RWPE1 (cell line): Measurements from ENCODE around the gene SP3.

Experiments
- CTCF ChIA-PET: fragments of 350-600 bp; sonication (Branson Sonifier 250); formaldehyde crosslinking; extraction: SDS; loops from one replicate; lab custom pipeline; 2021; lab: Yijun Ruan, JAX
- POLR2A ChIA-PET: fragments of 400-600 bp; formaldehyde crosslinking; extraction: SDS; loops from one replicate; lab custom pipeline; 2020; ENCODE audit warnings: antibody characterized with exemption; ENCODE audit not compliant: low non-redundant PET; lab: Yijun Ruan, JAX
- DNase-seq: peaks from one replicate; pipeline ENCODE4 v3.0.0; 2012; ENCODE audit warnings: low spot score
- H3K27ac ChIP-seq: fragments of 450-650 bp; 2 replicates; pipeline ENCODE4 v1.5.1; 2017
- CTCF ChIP-seq: fragments of 450-650 bp; conservative IDR thresholded peaks from 2 replicates; pipeline ENCODE4 v1.5.1; 2017; ENCODE audit warnings: low read depth, mild to moderate bottlenecking

SP3 gene

DNA sequence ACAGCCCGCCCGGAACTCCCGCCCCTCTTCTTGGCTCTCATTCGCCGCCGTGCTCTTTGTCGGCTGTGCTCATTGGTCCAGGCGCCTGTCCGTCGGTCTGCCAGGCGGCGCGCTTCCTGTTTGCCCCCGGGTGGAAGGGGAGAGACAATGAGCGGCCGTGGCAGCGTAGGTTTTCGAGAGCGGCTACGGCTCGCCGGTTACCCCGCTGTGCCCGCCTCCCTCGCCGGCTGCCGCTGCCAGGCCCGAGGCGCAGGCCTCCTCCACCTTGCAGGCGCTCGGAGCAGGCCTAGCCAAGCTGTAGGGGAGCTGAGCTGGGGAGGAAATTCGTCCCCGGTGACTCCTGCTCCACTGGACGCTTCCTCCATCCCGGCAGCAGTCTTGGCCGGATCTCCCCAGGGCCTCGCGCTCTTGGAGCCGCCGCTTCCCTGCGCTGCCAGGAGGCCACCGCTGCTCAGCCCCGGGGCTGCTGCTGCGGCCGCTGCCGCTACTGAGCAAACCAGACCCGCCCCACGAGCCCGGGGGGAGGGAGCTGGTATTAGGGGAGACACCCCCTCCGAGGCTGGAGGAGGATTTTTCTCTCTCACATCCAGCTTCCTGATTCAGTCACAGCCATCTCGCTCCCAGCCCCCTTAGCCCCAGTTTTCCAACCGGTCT, at the start of gene SP3:
SP3 (minus strand) TSS at position 2 of the 654 bp plus-strand sequence. CDS start 202 bp downstream, outside the sequence.
- CTCF ChIA-PET, result interaction anchor here (1.1 kb wide), 1 partner anchor 25 kb away, joined by 3 read pairs; no protein-coding TSS in a partner anchor
- peak; percentile 99 for DNase-seq
- H3K27ac ChIP-seq, result peak within 1 kb of the TSS; percentile 100
- TF ChIP-seq CTCF, result no peak
- POLR2A ChIA-PET, result interaction anchor here (0.6 kb wide), 2 partner anchors 20 to 282 kb away, joined by 3 read pairs; no protein-coding TSS in a partner anchor

GRCh38 chr2:174014699-174015070, 49.5 kb upstream of the SP3 start:
- POLR2A ChIA-PET, result no interaction called here
- no peak overlapping the region for H3K27ac ChIP-seq
- CTCF ChIA-PET, result no interaction called here
- no peak for TF ChIP-seq CTCF
- no peak for DNase-seq

GRCh38 chr2:174014011-174014698, 49.0 kb upstream of the SP3 start:
- no peak overlapping the region for H3K27ac ChIP-seq
- TF ChIP-seq CTCF, result no peak
- ChIA-PET CTCF (no interaction called here), POLR2A (no interaction called here)
- no peak for DNase-seq

DNA sequence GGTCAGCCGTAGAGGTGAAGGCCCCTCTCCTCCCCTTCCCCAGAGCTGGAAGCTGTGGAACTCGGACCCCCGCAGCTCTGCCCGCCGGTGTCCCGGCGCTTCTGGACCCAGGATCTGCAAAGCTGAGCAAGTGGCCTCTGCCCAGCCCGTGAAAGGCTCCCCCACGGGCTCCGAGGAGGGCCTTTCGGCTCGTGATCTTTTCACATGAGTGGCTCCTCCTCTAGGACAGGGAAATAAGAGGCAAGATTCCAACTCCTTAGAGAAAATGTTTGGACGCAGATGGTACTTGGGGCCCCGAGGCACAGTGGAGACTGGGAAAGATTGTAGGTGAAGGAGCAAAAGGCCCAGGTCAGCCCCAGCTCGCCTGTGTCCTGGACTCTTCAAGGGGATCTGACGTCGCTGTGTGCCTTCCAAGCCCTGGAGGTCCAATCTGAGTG, 48.2 kb upstream of the SP3 start:
- DNase-seq, result no peak
- no peak overlapping the region for H3K27ac ChIP-seq
- ChIA-PET CTCF (interaction anchor here (0.6 kb wide), 1 partner anchor 1537 kb away, joined by 3 read pairs; no protein-coding TSS in a partner anchor), POLR2A (no interaction called here)
- TF ChIP-seq CTCF, result no peak

DNA sequence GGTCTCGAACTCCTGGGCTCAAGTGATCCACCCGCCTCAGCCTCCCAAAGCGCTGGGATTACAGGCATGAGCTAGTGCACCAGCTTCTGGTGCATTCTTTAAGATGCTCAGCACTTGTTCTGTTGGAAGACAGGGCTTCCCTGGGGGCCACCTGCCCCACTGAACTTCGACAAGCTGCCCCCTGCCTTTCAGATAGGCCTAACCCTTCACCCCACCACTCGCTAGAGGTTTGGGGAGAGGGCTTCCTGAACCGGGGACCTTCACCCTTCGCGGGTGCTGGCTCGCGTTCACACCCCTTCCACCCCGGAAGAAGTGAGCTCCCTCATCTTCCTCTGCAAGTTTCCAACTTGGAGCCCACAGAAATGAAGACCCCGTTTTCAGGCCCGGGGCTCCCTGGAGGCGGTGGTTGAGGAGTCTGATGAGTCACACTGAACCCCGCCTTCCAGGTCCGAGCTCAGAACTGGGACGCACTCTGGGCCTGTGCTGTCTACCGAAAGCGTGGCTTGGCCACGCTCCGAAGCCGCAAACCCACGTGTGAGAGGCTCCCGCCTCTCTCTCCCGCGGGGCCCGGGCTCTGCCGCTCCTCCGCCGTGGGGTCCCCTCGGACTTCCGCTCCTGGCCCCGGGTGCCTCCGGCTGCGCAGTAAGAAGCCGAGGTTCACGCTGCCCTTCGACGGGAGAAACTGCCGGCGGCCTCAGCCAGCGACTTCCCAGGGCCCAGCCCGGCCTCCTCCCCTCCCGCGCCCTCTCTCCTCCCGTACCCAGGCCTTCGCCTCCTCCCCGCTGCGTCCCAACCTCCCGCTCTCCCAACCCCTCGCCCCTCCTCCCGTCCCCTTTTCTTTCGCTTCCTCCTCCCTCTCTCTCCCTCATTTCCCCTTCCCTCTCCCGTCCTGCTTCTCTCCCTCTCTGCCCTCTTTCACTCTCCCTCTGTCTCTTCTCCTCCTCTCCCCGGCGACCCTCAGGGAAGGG, 47.5 kb upstream of the SP3 start:
- DNase-seq, result peak; percentile 17
- CTCF ChIA-PET, result no interaction called here
- no peak for TF ChIP-seq CTCF
- POLR2A ChIA-PET, result no interaction called here
- H3K27ac ChIP-seq, result no peak overlapping the region

- DNase-seq, result no peak
- H3K27ac ChIP-seq, result no peak overlapping the region
- CTCF ChIA-PET, result no interaction called here
- TF ChIP-seq CTCF, result no peak
- POLR2A ChIA-PET, result no interaction called here
These were observed 46.6 kb upstream of the SP3 start for GRCh38 chr2:174011796-174012195.
